Fibroblast of the aortic adventitia (primary cell): ENCODE measurements around the gene TMOD2. TPM values are rescaled to one million over a fixed set of nuclear protein-coding genes. Genes with fewer than 3 reads are reported as not detected.

Source experiments
- DNase-seq: peaks from one replicate; pipeline ENCODE4 v3.0.0-alpha.2; 2010; ENCODE audit warnings: low read depth
- H3K4me3 ChIP-seq: 2 replicates; pipeline ENCODE4 v1.5.1; 2011; ENCODE audit warnings: low read depth, mild to moderate bottlenecking, control low read depth, low read length, moderate library complexity
- total RNA-seq: library from RNA; depleted of rRNA; stranded (reverse); fragments of >200 nt; gene quantifications from 2 replicates; pipeline ENCODE4 v1.2.3, GENCODE V29; 2012; ENCODE audit warnings: low replicate concordance
- TF ChIP-seq, protein P1 (sequence below): IDR thresholded peaks from 2 replicates; pipeline ENCODE4 v1.5.1; 2011; ENCODE audit warnings: mild to moderate bottlenecking, low read length, control low read depth, inconsistent platforms; ENCODE audit not compliant: insufficient read depth

The TMOD2 gene
- total RNA-seq: 11.2 and 18.9 TPM in 2 replicates

DNA sequence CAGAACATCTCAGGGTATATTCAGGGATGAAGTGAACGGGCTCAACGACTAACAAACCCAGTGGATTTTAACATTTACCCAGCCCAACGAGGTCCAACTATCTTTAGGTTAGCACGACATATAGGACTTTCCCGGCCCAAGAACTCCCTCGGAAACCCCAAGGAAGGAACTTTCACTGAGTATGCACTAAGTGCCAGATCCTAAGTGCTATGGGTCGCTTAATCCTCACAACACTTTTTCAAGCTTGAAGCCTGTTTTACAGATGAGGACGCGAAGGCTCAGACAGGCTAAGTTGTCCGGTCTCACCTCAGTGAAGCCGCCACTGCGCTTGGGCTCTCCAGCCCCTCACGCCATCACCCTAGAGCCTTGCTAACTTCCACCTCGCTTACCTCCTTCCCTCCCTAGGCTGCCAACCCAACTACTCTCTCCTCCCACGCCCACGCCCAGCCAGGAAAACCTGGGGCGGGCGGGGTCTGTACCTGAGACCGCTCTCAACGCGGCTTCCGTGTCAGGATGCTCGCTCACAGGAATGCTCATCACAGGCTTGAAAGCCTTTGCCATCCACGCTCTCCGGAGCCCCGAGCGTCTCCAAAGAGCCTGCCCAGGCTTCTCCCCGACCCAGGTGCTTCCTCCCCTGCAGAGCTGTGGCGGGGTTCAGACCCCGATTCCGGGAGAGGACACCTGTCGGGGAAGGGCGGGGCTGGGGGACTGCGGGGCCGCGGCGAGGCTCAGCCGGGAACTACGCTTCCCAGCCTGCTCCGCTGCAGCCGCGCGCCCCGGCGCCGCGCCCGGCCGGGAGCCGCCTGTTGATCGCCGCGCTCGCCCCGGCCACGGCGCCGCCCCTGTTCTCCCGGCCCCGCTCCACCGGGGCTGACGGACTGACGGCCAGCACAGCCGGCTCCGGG is at the start of gene TMOD2:
TMOD2 (plus strand) TSS at position 806 of the 905 bp plus-strand sequence. CDS start 14,845 bp downstream, outside the sequence.
- peak; percentile 18 for DNase-seq
- peak within 1 kb of the TSS; percentile 74 for H3K4me3 ChIP-seq
- TF ChIP-seq, protein P1, sequence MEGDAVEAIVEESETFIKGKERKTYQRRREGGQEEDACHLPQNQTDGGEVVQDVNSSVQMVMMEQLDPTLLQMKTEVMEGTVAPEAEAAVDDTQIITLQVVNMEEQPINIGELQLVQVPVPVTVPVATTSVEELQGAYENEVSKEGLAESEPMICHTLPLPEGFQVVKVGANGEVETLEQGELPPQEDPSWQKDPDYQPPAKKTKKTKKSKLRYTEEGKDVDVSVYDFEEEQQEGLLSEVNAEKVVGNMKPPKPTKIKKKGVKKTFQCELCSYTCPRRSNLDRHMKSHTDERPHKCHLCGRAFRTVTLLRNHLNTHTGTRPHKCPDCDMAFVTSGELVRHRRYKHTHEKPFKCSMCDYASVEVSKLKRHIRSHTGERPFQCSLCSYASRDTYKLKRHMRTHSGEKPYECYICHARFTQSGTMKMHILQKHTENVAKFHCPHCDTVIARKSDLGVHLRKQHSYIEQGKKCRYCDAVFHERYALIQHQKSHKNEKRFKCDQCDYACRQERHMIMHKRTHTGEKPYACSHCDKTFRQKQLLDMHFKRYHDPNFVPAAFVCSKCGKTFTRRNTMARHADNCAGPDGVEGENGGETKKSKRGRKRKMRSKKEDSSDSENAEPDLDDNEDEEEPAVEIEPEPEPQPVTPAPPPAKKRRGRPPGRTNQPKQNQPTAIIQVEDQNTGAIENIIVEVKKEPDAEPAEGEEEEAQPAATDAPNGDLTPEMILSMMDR: no peak

DNA sequence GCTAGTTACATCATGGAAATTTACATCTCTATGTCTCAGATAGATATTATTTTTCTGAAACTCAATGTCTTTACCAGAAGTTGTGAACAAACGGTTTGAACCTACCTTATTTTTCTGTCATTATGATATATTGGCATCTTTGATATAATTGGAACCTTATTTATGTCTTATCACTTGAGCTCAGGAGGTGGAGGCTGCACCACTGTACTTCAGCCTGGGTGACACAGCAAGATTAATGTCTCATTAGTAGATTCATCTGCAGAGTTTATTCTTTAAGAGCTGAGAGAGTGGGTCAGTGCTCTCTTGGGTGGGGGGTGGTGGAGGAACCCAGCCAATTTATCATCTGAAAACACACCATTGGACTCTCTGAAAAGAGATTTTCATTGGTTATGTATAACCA is 48.7 kb upstream of the TMOD2 start:
- H3K4me3 ChIP-seq: no peak overlapping the region
- TF ChIP-seq, protein P1: no peak
- DNase-seq: no peak

DNA sequence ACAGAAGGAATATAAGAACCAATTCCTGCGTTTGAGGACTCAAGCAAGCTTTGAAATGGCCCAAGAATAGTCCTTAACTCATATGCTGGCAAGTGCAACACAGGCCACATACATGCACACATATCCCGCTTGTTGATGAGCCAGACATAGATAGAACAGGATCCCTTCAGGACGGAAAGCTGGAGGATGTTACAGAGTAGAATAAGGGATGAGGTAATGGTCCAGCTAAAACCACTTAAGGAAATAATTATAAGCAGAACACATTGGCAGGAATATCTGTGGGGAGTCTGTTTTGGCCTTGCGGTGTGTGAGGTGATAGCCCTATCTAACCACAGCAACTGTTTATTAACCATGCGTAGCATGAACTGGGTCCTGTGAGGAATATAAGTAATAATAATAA is 45.1 kb upstream of the TMOD2 start:
- no peak overlapping the region for H3K4me3 ChIP-seq
- peak; percentile 28 for DNase-seq
- TF ChIP-seq, protein P1: no peak

DNA sequence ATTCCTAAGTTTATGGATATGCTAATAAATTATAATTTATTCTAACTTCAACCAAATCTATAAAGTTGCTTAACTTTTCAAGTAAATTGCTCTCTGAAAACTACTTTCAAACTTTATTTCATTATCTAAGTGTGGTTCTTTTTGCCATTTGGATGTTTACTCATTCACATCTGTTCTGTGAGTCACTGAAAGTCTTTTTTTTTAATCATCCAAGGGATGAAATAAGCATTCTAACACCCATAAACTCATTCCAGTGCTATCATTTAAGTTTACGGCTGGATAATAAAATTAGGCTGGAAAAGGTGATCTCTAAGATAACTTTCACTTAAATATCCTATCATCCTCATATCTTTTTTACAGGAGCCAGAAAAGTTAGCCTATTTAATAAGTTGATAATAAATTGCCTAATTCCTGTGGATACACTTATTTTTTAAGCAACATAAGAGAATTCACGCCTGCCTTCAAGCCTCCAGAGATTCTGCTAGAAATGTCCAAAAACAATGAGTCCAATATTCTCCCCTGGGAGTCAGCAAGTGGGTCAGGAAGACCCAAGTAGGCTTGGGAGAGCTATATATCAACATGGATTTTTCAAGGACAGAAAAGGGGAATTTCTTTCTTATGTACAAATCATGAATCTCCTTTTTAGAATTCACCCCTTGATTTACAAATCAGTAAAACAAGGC is 44.3 kb upstream of the TMOD2 start:
- no peak overlapping the region for H3K4me3 ChIP-seq
- DNase-seq: no peak
- TF ChIP-seq, protein P1: no peak

DNA sequence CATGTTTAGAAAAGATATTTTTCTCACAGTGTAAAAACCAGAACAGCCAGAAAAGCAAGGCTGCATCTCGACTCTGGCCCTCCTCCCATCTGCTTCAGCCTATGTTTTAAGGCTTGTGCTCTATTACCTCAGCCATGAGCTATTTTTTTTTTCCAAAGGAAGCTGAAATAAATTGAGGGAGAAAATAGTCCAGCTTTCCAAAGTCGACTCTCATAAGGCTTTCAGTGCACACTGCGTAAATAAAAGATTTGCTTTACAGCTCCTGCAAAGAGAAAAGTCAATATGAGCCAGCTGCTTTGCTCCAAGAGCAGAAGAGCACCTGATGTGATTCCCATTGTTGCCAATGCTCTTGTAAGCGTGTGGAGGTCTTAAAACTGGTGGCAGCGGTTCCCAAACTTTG is 43.4 kb upstream of the TMOD2 start:
- TF ChIP-seq, protein P1: no peak
- no peak overlapping the region for H3K4me3 ChIP-seq
- peak; percentile 10 for DNase-seq

DNA sequence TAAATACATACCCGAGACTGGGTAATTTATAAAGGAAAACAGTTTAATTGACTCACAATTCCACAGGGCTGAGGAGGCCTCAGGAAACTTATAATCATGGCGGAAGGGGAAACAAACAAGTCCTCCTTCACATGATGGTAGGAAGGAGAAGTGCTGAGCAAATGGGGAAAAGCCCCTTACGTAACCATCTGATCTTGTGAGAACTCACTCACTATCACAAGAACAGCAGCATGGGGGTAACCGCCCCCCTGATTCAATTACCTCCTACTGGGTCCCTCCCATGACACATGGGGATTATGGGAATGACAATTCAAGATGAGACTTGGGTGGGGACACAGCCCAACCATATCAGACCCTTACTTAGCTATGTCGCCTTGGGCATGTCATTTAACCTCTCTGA is 42.4 kb upstream of the TMOD2 start:
- TF ChIP-seq, protein P1: no peak
- no peak overlapping the region for H3K4me3 ChIP-seq
- DNase-seq: no peak
